ENCODE measurements around the gene SPECC1.

The SPECC1 gene

DNA sequence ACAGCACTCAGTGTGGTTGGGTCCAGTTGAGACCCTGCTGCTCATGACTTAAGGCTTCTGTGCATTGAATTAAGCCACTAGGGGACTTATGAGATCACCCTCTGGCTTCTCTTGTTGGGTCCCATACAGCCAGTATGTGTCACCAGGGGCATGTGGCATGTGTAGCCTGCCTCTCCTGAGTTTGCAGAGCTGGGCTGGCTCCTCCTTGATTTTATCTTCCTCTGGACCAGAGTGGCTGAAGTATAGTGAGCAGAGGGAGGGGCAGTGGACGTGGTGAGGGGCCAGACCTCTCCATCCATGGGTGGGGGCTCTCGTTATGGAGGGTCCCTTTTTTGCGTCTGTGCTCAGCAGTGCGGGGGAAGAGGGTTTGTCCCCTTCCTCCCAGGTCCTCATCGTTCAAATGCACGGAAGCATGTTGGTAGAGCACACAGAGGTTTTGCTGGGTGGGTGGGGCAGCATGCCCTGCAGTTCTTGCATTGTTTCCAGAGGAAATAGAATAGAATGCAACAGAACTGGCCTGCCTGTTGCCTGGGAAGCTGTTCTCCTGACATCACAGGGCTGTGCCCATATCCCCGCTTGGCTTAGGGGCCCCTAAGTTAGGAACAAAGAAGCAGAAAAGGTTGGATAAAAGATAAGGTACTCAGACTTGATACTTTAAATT lies 77.4 kb downstream of the SPECC1 start:
- no peaks in the 10 kb centered on the region for H3K27me3 ChIP-seq
- no peaks in the 10 kb centered on the region for H3K9me3 ChIP-seq
- H3K36me3 ChIP-seq: no peaks in the 10 kb centered on the region
- no peak overlapping the region for H3K4me3 ChIP-seq (ENCODE audit: low read depth, low read length)
- TF ChIP-seq CTCF (IDR thresholded peaks at IDR 0.05; ENCODE audit: low read depth, low read length): no peak
- no peaks in the 10 kb centered on the region for H3K4me1 ChIP-seq
- no peak for DNase-seq

- H3K4me1 ChIP-seq: no peaks in the 10 kb centered on the region
- no peaks in the 10 kb centered on the region for H3K9me3 ChIP-seq
- DNase-seq: no peak
- no peak overlapping the region for H3K4me3 ChIP-seq (ENCODE audit: low read depth, low read length)
- H3K27me3 ChIP-seq: no peaks in the 10 kb centered on the region
- TF ChIP-seq CTCF (IDR thresholded peaks at IDR 0.05; ENCODE audit: low read depth, low read length): no peak
- no peaks in the 10 kb centered on the region for H3K36me3 ChIP-seq
These were observed 78.5 kb downstream of the SPECC1 start for GRCh38 chr17:20087538-20088250.

GRCh38 chr17:20089756-20090547 lies 80.8 kb downstream of the SPECC1 start:
- Histone ChIP-seq H3K4me1 (no peaks in the 10 kb centered on the region), H3K27me3 (no peaks in the 10 kb centered on the region), H3K36me3 (no peaks in the 10 kb centered on the region), H3K4me3 (ENCODE audit: low read depth, low read length) (no peak overlapping the region), H3K9me3 (no peaks in the 10 kb centered on the region)
- no peak for TF ChIP-seq CTCF (IDR thresholded peaks at IDR 0.05; ENCODE audit: low read depth, low read length)
- DNase-seq: no peak

DNA sequence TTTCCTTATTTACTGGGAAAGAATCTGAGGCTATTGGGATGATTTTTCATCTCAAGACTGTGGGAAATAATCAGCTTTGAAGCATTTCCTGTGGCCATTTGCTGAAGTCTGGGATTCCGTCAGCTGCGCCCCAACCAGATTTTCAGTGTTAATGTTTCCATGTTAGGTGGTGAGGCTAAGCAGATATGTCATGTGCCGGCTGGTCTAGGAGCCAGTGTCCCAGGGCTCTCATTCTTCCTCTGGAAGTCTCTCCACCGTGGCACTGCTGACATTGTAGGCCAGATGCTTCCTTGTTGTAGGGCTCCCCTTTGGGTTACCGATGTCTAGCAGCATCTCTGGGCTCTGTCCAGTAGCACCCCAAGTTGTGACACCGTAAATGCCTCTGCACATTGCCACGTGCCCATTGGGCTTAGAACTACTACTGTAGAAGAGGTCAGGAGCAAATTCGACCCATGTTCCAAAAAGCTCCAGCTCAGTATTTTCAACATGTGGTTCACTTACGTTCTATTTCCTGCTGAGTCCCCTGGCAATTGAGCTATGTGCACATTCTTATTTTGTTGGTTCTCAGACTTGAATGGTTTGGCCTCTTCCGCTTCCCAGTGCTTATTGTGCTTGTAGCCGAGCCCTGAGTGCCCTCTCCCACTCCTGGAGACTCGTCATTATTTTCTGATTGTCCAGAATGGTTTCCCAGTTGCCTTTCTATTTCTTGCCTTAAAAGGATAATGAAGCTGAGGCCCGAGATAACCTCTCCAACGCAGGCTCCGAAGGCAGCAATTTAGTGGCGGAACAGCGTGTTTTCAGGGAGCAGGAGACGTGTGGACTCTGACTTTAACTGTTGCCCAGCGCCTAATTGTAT lies 82.2 kb downstream of the SPECC1 start:
- Histone ChIP-seq H3K4me3 (ENCODE audit: low read depth, low read length) (no peak overlapping the region), H3K27me3 (peaks cover 5% of the 10 kb centered on the region; the same call in 1 of the 2 replicates), H3K9me3 (no peaks in the 10 kb centered on the region), H3K36me3 (no peaks in the 10 kb centered on the region), H3K4me1 (no peaks in the 10 kb centered on the region)
- TF ChIP-seq CTCF (IDR thresholded peaks at IDR 0.05; ENCODE audit: low read depth, low read length): no peak
- DNase-seq: no peak

GRCh38 chr17:20092261-20092867 lies 83.2 kb downstream of the SPECC1 start:
- H3K4me3 ChIP-seq (ENCODE audit: low read depth, low read length): no peak overlapping the region
- no peaks in the 10 kb centered on the region for H3K4me1 ChIP-seq
- no peaks in the 10 kb centered on the region for H3K36me3 ChIP-seq
- DNase-seq: no peak
- no peaks in the 10 kb centered on the region for H3K9me3 ChIP-seq
- no peak for TF ChIP-seq CTCF (IDR thresholded peaks at IDR 0.05; ENCODE audit: low read depth, low read length)
- peaks cover 5% of the 10 kb centered on the region; the same call in 1 of the 2 replicates for H3K27me3 ChIP-seq

Data from BE2C (cell line).